Measurements from ENCODE around the gene PMEL. TPM values are rescaled to one million over a fixed set of nuclear protein-coding genes. Genes with fewer than 3 reads are reported as not detected.

The PMEL gene
- total and polyA plus RNA-seq, 2 of the 4 experiments (the other 2 are of a cell fraction) = 1.4 to 5.8 TPM

GRCh38 chr12:55972042-55972441 is 6.2 kb upstream of the PMEL start:
- Histone ChIP-seq H2BK5ac (ENCODE audit: low read depth, low read length, poor library complexity, severe bottlenecking) (peak overlapping the region; percentile 98), H3K23ac (ENCODE audit: low read depth, low read length) (no peak overlapping the region), H2BK15ac (ENCODE audit: low read depth, low read length) (no peak overlapping the region), H3K56ac (ENCODE audit: extremely low read depth, insufficient read depth, low read length) (peak overlapping the region; percentile 45; the same call in 1 of the 2 replicates), H4K91ac (ENCODE audit: insufficient read depth, low read depth, low read length) (peak overlapping the region; percentile 72; the same call in 1 of the 2 replicates), H3K9me3 (ENCODE audit: control insufficient read depth, insufficient read depth, low read length) (no peaks in the 10 kb centered on the region), H2AFZ (replicated peaks; ENCODE audit: low read length, poor library complexity) (peak overlapping the region; percentile 3), H3K9me1 (ENCODE audit: insufficient read depth, low read length) (peaks cover 10% of the 10 kb centered on the region; the same call in 1 of the 2 replicates), H3K79me1 (ENCODE audit: low read depth in 1 of 2, low read length in 2 of 2) (peaks cover 10 to 67% of the 10 kb centered on the region in 2 experiments; a peak in 3 of 4 replicates), H3K27me3 (ENCODE audit: control insufficient read depth, insufficient read depth, low read length) (no peaks in the 10 kb centered on the region), H4K8ac (ENCODE audit: low read depth in 2 of 2, low read length in 2 of 2) (peak overlapping the region in 1 of 2 experiments; percentile 77; a peak in 2 of 4 replicates), H2AK9ac (replicated peaks; ENCODE audit: low read depth, low read length, poor library complexity) (peak overlapping the region; percentile 17), H3K4me2 (ENCODE audit: low read depth, low read length) (peak overlapping the region; percentile 62), H3K14ac (replicated peaks; ENCODE audit: low read depth, low read length) (peak overlapping the region; percentile 73; the same call in 1 of the 2 replicates), H3K4ac (ENCODE audit: low read depth, low read length) (peak overlapping the region; percentile 91; the same call in 1 of the 2 replicates), H3K27ac (ENCODE audit: insufficient read depth, low read length) (no peak overlapping the region), H3K9ac (ENCODE audit: low read depth, low read length) (no peak overlapping the region), H4K5ac (ENCODE audit: low read depth, low read length) (no peak overlapping the region; the same call in 1 of the 2 replicates), H3K36me3 (ENCODE audit: control insufficient read depth, insufficient read depth, low read length) (peaks cover 5% of the 10 kb centered on the region), H3K4me3 (ENCODE audit: insufficient read depth, low read depth, low read length) (no peak overlapping the region), H4K20me1 (ENCODE audit: insufficient read depth, low read length) (peaks cover 5% of the 10 kb centered on the region; the same call in 1 of the 2 replicates), H2BK120ac (ENCODE audit: low read depth, low read length) (peak overlapping the region; percentile 78; the same call in 1 of the 2 replicates), H2AK5ac (ENCODE audit: low read depth, low read length) (peak overlapping the region; percentile 33; the same call in 1 of the 2 replicates), H2BK20ac (ENCODE audit: low read depth, low read length) (no peak overlapping the region), H3K18ac (ENCODE audit: low read depth, low read length) (no peak overlapping the region), H3K4me1 (ENCODE audit: control insufficient read depth, insufficient read depth, low read length) (peaks cover 8% of the 10 kb centered on the region)
- CTCF ChIA-PET = no interaction called here
- intact Hi-C loops (cut with micrococcal nuclease) (no loop called here), dilution Hi-C loops (cut with HindIII; ENCODE audit: low sequenced_read_pairs, unreplicated experiment) (no loop called here), in situ Hi-C loops (cut with MboI; ENCODE audit: low sequenced_read_pairs) (no loop called here)
- 0 out of 2 replicates have a peak, but pooled peaks have one; percentile 2 for ATAC-seq (ENCODE audit: low read depth)
- peak; percentile 84 for DNase-seq
- BruUV-seq (replicated peaks) = no TSS peak
- POLR2A ChIA-PET (ENCODE audit: unreplicated experiment) = no interaction called here
- TF ChIP-seq MAZ (IDR thresholded peaks at IDR 0.05; ENCODE audit: borderline replicate concordance, low read depth, low read length) (peak; percentile 5; the same call in 1 of the 2 replicates), MAFK (IDR thresholded peaks at IDR 0.05; ENCODE audit: low read depth, low read length) (no peak), FOS (IDR thresholded peaks at IDR 0.05; ENCODE audit: low read depth, low read length) (no peak), ELK1 (IDR thresholded peaks at IDR 0.05; ENCODE audit: borderline replicate concordance, low read depth, low read length) (no peak), SMC3 (IDR thresholded peaks at IDR 0.05; ENCODE audit: low read depth, low read length) (no peak), CEBPB (IDR thresholded peaks at IDR 0.05; ENCODE audit: low read depth, low read length) (peak; percentile 93)
- WGBS, 2 experiments (ENCODE audit: extremely low coverage in 2 of 2, insufficient read length in 1 of 2) = no CpG with 5 or more reads among the region's 3 CpGs

All from IMR-90 (cell line).